Measurements from ENCODE around the gene BICRA.
"Not testable (repeated sequence)": the region's sequence is repeated elsewhere in the genome, so short reads cannot be mapped to it uniquely, and the experiment has no call there.

BICRA gene

DNA sequence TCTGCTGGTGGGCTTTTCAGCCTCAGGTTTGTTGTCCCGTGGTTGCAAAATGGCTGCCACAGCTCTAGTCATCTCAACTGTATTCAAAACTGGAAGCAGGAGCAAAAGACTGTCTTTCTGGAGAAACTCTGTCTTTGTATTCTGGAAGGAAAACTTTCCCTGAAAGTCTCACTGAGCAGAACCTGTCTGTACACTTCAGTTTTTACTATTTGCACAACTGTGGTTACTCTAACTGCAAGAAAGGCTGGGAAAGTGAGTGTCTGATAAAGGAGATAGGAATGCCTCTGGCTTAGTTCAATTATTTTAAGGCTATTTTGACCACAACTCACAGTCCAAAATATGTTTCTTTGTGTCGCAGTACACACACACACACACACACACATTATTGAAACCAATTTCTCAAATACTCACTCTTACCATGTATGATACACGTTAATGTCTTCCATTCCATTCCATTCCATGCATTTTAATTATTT is 54.5 kb downstream of the BICRA start:
- Histone ChIP-seq H3K27ac (no peak overlapping the region), H3K36me3 (peaks cover 9% of the 10 kb centered on the region), H3K9me3 (ENCODE audit: severe bottlenecking) (no peaks in the 10 kb centered on the region), H3K4me3 (ENCODE audit: low read depth, low read length) (no peak overlapping the region), H3K27me3 (ENCODE audit: insufficient read depth, low read depth, severe bottlenecking) (no peaks in the 10 kb centered on the region)
- DNase-seq = no peak
- TF ChIP-seq, protein P1, sequence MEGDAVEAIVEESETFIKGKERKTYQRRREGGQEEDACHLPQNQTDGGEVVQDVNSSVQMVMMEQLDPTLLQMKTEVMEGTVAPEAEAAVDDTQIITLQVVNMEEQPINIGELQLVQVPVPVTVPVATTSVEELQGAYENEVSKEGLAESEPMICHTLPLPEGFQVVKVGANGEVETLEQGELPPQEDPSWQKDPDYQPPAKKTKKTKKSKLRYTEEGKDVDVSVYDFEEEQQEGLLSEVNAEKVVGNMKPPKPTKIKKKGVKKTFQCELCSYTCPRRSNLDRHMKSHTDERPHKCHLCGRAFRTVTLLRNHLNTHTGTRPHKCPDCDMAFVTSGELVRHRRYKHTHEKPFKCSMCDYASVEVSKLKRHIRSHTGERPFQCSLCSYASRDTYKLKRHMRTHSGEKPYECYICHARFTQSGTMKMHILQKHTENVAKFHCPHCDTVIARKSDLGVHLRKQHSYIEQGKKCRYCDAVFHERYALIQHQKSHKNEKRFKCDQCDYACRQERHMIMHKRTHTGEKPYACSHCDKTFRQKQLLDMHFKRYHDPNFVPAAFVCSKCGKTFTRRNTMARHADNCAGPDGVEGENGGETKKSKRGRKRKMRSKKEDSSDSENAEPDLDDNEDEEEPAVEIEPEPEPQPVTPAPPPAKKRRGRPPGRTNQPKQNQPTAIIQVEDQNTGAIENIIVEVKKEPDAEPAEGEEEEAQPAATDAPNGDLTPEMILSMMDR (IDR thresholded peaks at IDR 0.05; ENCODE audit: low read depth, low read length) = no peak

- H3K4me3 ChIP-seq (ENCODE audit: low read depth, low read length) = no peak overlapping the region
Measured at GRCh38 chr19:47663911-47664771, 55.2 kb downstream of the BICRA start.

GRCh38 chr19:47668556-47668955 is 59.6 kb downstream of the BICRA start:
- H3K9me3 ChIP-seq (ENCODE audit: severe bottlenecking); H3K27ac ChIP-seq; DNase-seq; H3K4me3 ChIP-seq (ENCODE audit: low read depth, low read length); H3K27me3 ChIP-seq (ENCODE audit: insufficient read depth, low read depth, severe bottlenecking): not testable (repeated sequence)
- peaks cover 13% of the 10 kb centered on the region for H3K36me3 ChIP-seq

More at GRCh38 chr19:47663911-47664771, 55.2 kb downstream of the BICRA start:
- Histone ChIP-seq H3K9me3 (ENCODE audit: severe bottlenecking) (no peaks in the 10 kb centered on the region), H3K27ac (no peak overlapping the region), H3K36me3 (peaks cover 9% of the 10 kb centered on the region), H3K27me3 (ENCODE audit: insufficient read depth, low read depth, severe bottlenecking) (no peaks in the 10 kb centered on the region)
- TF ChIP-seq, protein P1 (IDR thresholded peaks at IDR 0.05; ENCODE audit: low read depth, low read length) = no peak
- DNase-seq = no peak

- TF ChIP-seq, protein P1 (IDR thresholded peaks at IDR 0.05; ENCODE audit: low read depth, low read length) = no peak
Measured at GRCh38 chr19:47670736-47671135, 61.8 kb downstream of the BICRA start.

DNA sequence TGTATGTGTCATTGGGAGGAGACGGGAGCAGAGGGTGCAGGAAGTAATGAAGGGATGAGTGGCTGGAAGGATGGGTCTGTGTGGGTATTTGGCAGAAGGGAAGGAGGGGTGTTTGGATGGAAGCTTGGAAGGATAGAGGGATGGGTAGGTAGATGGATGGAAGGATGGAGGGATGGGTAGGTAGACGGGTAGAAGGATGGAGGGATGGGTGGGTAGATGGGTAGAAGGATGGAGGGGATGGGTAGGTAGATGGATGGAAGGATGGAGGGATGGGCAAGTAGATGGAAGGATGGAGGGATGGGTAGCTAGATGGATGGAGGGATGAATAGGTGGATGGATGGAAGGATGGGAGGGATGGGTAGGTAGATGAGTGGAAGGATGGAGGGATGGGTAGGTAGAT is 62.6 kb downstream of the BICRA start:
- no peak for DNase-seq
- Histone ChIP-seq H3K36me3 (peaks cover 18% of the 10 kb centered on the region), H3K9me3 (ENCODE audit: severe bottlenecking) (no peaks in the 10 kb centered on the region), H3K4me3 (ENCODE audit: low read depth, low read length) (no peak overlapping the region), H3K27ac (no peak overlapping the region), H3K27me3 (ENCODE audit: insufficient read depth, low read depth, severe bottlenecking) (no peaks in the 10 kb centered on the region)
- TF ChIP-seq, protein P1 (IDR thresholded peaks at IDR 0.05; ENCODE audit: low read depth, low read length) = no peak

More at GRCh38 chr19:47670736-47671135, 61.8 kb downstream of the BICRA start:
- Histone ChIP-seq H3K9me3 (ENCODE audit: severe bottlenecking) (no peaks in the 10 kb centered on the region), H3K36me3 (peaks cover 18% of the 10 kb centered on the region), H3K27ac (no peak overlapping the region), H3K27me3 (ENCODE audit: insufficient read depth, low read depth, severe bottlenecking) (no peaks in the 10 kb centered on the region), H3K4me3 (ENCODE audit: low read depth, low read length) (no peak overlapping the region)
- DNase-seq = no peak

- TF ChIP-seq, protein P1 (IDR thresholded peaks at IDR 0.05; ENCODE audit: low read depth, low read length) = no peak
- H3K36me3 ChIP-seq = peaks cover 21% of the 10 kb centered on the region
- H3K27ac ChIP-seq = no peak overlapping the region
- H3K9me3 ChIP-seq (ENCODE audit: severe bottlenecking) = no peaks in the 10 kb centered on the region
- no peak for DNase-seq
- H3K4me3 ChIP-seq (ENCODE audit: low read depth, low read length) = no peak overlapping the region
- no peaks in the 10 kb centered on the region for H3K27me3 ChIP-seq (ENCODE audit: insufficient read depth, low read depth, severe bottlenecking)
Measured at GRCh38 chr19:47673426-47673825, 64.5 kb downstream of the BICRA start.

All from WERI-Rb-1 (cell line).